GM21528 (cell line): Measurements from ENCODE around the gene MAP4K5.

Experiments used
- ATAC-seq: cut with Tn5 transposase; IDR thresholded peaks from one replicate; pipeline ENCODE4 v1.9.1; 2021; ENCODE audit warnings: mild to moderate bottlenecking, moderate library complexity; ENCODE audit not compliant: unreplicated experiment, low FRiP score

The MAP4K5 gene

GRCh38 chr14:50479041-50479440 lies 53.3 kb downstream of the MAP4K5 start:
- no peak for ATAC-seq

DNA sequence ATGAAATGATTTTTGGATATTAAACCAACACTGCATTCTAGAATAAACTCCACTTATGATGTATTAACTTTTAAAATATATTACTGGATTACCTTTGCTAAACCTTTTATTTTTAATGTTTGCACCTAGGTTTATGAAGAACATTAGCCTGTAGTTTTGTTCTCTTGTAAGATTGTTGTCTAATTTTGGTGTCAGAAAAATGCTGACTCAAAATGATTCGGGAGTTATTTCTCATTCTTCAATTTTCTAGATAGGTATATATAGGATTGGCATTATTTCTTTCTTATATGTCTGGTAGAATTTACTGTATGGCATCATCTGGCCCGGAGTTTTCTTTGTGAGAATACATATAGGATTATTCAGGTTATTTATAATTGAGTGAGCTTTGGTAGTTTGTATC lies 54.6 kb downstream of the MAP4K5 start:
- ATAC-seq, result no peak

DNA sequence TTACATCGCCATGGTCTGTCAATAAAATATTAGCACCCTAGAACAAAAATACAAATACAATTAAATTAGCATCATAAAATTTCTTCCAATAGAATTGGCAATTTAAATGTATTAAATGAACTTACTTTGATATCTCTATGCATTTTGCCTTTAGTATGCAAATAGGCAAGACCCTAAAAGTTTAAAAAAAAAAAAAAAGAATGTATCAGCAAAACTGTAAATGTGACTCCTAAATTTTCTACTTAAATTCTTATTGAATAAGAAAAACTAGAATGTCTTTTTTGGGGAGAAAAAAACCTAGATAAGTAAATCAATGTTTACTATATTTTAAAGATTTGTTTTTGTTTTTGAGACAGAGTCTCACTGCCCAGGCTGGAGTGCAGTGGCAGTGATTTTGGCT lies 56.2 kb downstream of the MAP4K5 start:
- no peak for ATAC-seq

- no peak for ATAC-seq
Observed at GRCh38 chr14:50475460-50475859, 56.9 kb downstream of the MAP4K5 start.

DNA sequence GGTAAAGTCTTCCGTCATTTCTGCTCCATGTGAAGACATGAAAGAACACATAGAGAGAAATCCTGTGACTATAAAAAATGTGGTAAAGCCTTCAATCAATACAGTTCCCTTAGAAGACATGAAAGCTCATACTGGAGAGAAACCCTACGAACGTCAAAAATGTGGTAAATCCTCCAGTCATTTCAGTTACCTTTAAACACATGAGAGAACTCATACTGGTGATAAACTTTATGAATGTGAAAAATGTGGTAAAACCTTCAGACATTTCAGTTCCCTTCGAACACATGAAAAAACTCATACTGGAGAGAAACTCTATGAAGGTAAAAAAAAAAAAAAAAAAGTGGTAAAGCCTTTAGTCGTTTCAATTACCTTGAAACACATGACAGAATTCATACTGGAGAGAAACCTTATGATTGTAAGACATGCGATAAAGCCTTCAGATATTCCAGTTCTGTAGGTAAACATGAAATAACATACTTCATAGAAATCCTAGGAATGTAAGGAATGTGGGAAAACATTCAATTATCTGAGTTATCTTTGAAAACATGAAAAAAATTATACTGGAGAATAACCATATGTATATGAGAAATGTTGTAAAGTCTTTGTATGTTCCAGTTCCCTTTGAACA lies 60.4 kb downstream of the MAP4K5 start:
- no peak for ATAC-seq

DNA sequence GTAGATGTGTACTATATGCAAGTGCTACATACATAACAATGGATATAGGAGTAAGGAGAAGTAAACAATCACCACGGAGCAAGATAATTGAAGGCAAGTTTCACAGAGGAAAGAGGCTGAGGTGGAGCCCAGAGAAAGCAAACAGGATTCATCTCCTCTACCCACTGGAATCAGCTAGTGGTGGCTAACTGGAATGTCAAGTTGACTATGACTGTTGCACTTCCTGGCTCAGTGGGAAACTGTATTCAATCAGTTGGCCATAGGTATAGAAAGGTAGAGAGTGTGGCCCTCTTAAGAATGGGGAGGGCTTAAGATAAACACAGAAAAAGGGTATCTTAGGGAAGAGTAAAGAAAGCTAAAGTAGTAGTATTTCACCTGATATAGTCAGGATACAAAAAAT lies 62.4 kb downstream of the MAP4K5 start:
- ATAC-seq, result no peak

DNA sequence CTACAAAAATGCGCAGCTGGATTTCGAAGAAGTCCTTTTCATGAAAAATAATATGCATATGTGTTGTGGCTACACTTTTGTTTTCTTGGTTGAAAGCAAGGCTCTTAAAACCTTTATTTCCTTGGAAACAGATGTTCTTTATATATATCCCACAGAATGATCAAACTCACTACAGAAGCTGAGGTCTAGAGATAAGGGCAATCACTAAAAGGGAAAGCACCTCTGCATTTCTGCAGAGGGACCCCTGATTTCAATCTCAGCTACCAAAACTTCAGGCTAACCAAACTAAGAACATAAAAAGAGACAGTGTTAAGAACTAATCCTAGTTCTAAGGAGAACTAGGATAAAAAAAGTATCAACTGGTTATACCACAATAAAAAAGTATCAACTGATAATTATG lies 70.3 kb downstream of the MAP4K5 start:
- no peak for ATAC-seq

DNA sequence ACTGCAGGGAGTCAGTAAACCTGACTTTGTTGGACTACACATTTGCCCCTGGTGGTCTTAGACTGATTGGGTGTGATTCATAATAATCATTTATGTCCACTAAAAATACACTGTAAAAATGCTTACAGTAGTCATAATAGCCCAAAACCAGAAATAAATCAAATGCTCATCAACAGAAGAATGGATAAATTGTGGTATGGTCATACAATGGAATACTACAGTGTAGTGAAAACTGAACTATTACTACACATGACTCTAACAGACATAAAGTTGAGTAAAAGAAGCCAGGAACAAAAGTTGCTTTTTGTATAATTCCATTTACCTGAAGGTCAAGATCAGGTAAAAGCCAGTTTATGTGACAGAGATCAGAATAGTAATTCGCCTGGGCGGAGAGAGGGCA lies 78.5 kb downstream of the MAP4K5 start:
- ATAC-seq, result no peak

- no peak for ATAC-seq
Observed at GRCh38 chr14:50452979-50453705, 79.2 kb downstream of the MAP4K5 start.

- no peak for ATAC-seq
Observed at GRCh38 chr14:50452296-50452695, 80.1 kb downstream of the MAP4K5 start.

GRCh38 chr14:50451854-50452253 lies 80.5 kb downstream of the MAP4K5 start:
- ATAC-seq, result no peak

GRCh38 chr14:50447461-50447860 lies 84.9 kb downstream of the MAP4K5 start:
- no peak for ATAC-seq

DNA sequence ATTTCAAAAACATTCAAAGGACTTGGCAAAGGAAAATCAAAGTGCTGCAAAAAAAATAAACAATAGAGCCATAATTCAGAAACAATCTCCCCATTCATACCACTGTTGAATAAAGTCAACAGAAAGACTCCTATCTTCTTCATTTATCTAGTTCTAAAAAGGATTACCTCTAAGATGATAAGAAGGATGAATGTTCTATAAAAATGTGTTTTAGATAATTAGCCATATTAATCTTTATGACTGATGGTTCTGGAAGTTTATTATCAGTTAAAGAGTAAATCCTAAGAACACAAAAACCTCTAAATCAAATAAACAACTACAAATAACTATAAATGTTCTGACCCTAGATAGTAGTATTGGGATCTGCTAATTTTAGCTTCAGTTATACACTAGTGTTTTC lies 97.8 kb downstream of the MAP4K5 start:
- ATAC-seq, result no peak

GRCh38 chr14:50432131-50432530 lies 100.2 kb downstream of the MAP4K5 start:
- no peak for ATAC-seq

DNA sequence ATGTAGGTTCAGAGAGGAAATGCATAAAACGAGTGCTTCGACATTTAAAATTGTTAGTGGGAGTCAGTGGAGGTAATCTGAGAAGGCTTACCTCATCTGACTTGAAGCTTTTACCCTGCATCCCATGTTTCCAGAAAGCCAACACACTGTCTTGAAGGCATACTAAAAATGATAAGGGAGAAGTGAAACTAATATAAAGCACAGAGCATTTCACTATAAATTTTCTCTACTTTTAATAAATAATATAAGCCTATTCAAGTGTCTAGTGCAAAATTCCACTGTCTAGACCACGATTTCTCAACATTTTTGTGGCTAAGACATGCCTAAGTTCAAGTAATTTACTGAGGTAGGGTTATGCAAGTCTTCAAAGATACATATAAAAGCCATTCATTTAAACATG lies 106.6 kb downstream of the MAP4K5 start:
- no peak for ATAC-seq

GRCh38 chr14:50425105-50425504 lies 107.3 kb downstream of the MAP4K5 start:
- no peak for ATAC-seq

DNA sequence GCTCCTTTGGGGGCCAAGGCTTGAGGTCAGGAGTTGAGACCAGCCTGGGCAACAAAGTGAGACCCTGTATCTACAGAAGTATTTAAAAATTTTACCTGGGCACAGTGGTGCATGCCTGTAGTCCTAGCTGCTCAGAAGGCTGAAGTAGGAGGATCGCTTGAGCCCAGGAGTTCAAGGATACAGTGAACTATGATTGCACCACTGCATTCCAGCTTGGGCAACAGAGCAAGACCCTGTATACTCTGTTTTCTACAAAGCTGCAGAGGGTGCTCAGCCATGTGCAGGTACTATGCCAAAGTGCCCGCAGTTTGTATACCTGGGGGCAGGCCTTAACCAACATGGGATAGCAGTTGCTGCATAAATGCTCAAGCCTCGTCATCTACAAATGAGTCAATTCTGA lies 108.8 kb downstream of the MAP4K5 start:
- ATAC-seq, result no peak

GRCh38 chr14:50421499-50421898 lies 110.9 kb downstream of the MAP4K5 start:
- ATAC-seq, result no peak

DNA sequence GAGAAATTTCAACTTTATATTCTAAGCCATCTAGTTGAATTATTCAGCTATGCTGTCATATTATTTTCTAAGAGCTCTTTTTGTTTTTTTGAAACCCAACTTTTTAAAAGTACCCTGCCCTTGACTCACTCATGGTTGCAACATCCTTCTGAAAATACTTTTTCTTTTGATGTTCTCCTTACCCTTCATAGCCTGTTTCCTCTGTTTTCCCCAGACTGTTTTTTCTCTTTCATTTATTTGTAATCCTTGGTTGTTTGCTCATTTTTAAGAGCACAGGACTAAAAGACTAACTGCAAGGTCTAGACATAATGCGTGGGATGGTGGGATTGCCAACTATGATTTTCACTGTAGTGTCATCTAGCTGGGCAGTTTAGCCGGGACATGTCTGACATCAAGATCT lies 114.5 kb downstream of the MAP4K5 start:
- ATAC-seq, result no peak

GRCh38 chr14:50410921-50411320 lies 121.4 kb downstream of the MAP4K5 start:
- no peak for ATAC-seq

- no peak for ATAC-seq
Observed at GRCh38 chr14:50410071-50410470, 122.3 kb downstream of the MAP4K5 start.

DNA sequence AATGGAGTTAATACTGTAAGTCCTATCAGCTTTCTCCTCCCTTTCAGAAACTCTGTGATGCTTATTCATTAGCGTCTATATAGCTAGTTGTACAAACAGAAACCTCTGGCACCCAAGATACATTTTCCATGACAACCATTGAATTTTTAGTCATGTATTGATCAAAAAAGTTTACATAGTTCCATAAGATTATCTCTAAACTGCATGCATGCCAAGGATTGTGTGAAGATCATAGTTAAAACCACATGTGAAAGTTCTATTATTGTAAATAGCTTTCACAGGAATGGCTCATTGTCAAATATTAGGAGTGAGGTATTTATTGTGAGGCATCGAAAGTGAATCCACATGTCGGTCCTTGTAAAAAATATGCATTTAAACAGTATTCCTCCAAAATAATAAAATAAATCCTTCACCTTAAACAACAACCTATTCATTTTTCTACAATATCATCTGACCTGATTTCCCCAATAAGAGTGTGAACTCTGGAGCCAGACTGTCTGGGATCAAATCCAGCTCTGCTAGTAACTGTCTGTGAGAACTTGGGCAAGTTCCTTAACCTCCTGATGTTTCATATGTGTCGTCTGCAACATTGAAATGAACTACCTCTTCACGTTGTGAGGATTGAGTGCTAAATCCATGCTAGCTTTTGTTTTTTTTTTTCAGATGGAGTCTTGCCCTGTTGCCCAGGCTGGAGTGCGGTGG lies 125.1 kb downstream of the MAP4K5 start:
- no peak for ATAC-seq
